Stimulated activated CD4-positive, alpha-beta T cell treated with anti-CD3 and anti-CD28 coated beads, Interleukin-15, amount 100 ng/mL, for 24 hours (primary cell): Measurements from ENCODE around the gene CTDP1.
"Not testable (repeated sequence)": the region's sequence is repeated elsewhere in the genome, so short reads cannot be mapped to it uniquely, and the experiment has no call there.

Experiments used
- DNase-seq: peaks from one replicate; pipeline ENCODE4 v3.0.0-alpha.2; 2020

Gene CTDP1

GRCh38 chr18:79748321-79749180 is 68.9 kb downstream of the CTDP1 start:
- DNase-seq = no peak

GRCh38 chr18:79749251-79750191 is 69.9 kb downstream of the CTDP1 start:
- no peak for DNase-seq

- DNase-seq = no peak
These were observed 71.5 kb downstream of the CTDP1 start for GRCh38 chr18:79750980-79751571.

GRCh38 chr18:79751918-79752578 is 72.4 kb downstream of the CTDP1 start:
- not testable (repeated sequence) for DNase-seq

GRCh38 chr18:79752946-79753345 is 73.3 kb downstream of the CTDP1 start:
- not testable (repeated sequence) for DNase-seq

GRCh38 chr18:79753391-79753851 is 73.8 kb downstream of the CTDP1 start:
- DNase-seq = no peak

GRCh38 chr18:79754022-79754761 is 74.6 kb downstream of the CTDP1 start:
- no peak for DNase-seq

- no peak for DNase-seq
These were observed 75.3 kb downstream of the CTDP1 start for GRCh38 chr18:79754831-79755351.

GRCh38 chr18:79755496-79756142 is 76.0 kb downstream of the CTDP1 start:
- DNase-seq = no peak

GRCh38 chr18:79756143-79756500 is 76.5 kb downstream of the CTDP1 start:
- DNase-seq = no peak

- no peak for DNase-seq
These were observed 77.2 kb downstream of the CTDP1 start for GRCh38 chr18:79756826-79757225.

- no peak for DNase-seq
These were observed 80.7 kb downstream of the CTDP1 start for GRCh38 chr18:79760348-79760747.

- no peak for DNase-seq
These were observed 81.3 kb downstream of the CTDP1 start for GRCh38 chr18:79760881-79761280.

- DNase-seq = no peak
These were observed 83.8 kb downstream of the CTDP1 start for GRCh38 chr18:79763407-79763806.

GRCh38 chr18:79764131-79764530 is 84.5 kb downstream of the CTDP1 start:
- DNase-seq = no peak

GRCh38 chr18:79765491-79766245 is 86.1 kb downstream of the CTDP1 start:
- DNase-seq = no peak

GRCh38 chr18:79766308-79766707 is 86.7 kb downstream of the CTDP1 start:
- DNase-seq = no peak

GRCh38 chr18:79768745-79769144 is 89.1 kb downstream of the CTDP1 start:
- no peak for DNase-seq

GRCh38 chr18:79769698-79770500 is 90.3 kb downstream of the CTDP1 start:
- no peak for DNase-seq

GRCh38 chr18:79770501-79770815 is 90.9 kb downstream of the CTDP1 start:
- DNase-seq = no peak
